Cardiac muscle cell (in vitro differentiated cells and primary cell): ENCODE results near the gene LILRA5. TPM values are rescaled to one million over a fixed set of nuclear protein-coding genes. Genes with fewer than 3 reads are reported as not detected.

Experiments
- DNase-seq, 2 donors: peaks; one replicate each; pipeline versions ENCODE4 v3.0.0 to v3.0.0-alpha.2; 2010 to 2017; ENCODE audit warnings: low read depth in 1 of 2, low spot score in 1 of 2
- H3K27ac ChIP-seq: fragments of 200-600 bp; sonication (generic); 2 replicates; pipeline ENCODE4 v1.5.1; 2016
- H3K27me3 ChIP-seq: fragments of 200-600 bp; sonication (generic); 2 replicates; pipeline ENCODE4 v1.6.0; 2016; ENCODE audit warnings: control low read depth
- H3K36me3 ChIP-seq: fragments of 200-600 bp; sonication (generic); 2 replicates; pipeline ENCODE4 v1.5.1; 2016; ENCODE audit warnings: control low read depth
- H3K4me1 ChIP-seq: fragments of 200-600 bp; sonication (generic); 2 replicates; pipeline ENCODE4 v1.8.1; 2017; ENCODE audit warnings: low read depth, mild to moderate bottlenecking, mixed run types
- H3K4me3 ChIP-seq: fragments of 200-600 bp; sonication (generic); 2 replicates; pipeline ENCODE4 v1.5.1; 2016; ENCODE audit warnings: mild to moderate bottlenecking
- H3K9me3 ChIP-seq: fragments of 200-600 bp; sonication (generic); 2 replicates; pipeline ENCODE4 v1.5.1; 2017; ENCODE audit warnings: low read depth, mild to moderate bottlenecking, control low read depth
- CTCF ChIP-seq: IDR thresholded peaks from 2 replicates; pipeline ENCODE4 v1.5.1; 2012; ENCODE audit warnings: low read depth, mild to moderate bottlenecking, low read length
- polyA plus RNA-seq: library from polyadenylated mRNA; unstranded; fragments of >200 nt; fragmentation: Nextera tagmentation; extraction: Ambion mirVana; gene quantifications from 2 replicates; pipeline ENCODE4 v1.2.1, GENCODE V29; 2016
- total RNA-seq: library from RNA; depleted of rRNA; stranded (reverse); fragments of >200 nt; gene quantifications from 2 replicates; pipeline ENCODE4 v1.2.3, GENCODE V29; 2016

LILRA5 gene
- total and polyA plus RNA-seq, 2 experiments from 2014 or later, result not detected

- Histone ChIP-seq H3K4me1 (no peaks in the 10 kb centered on the region), H3K9me3 (no peaks in the 10 kb centered on the region), H3K4me3 (no peak overlapping the region), H3K27me3 (no peaks in the 10 kb centered on the region), H3K36me3 (no peaks in the 10 kb centered on the region), H3K27ac (no peak overlapping the region)
- TF ChIP-seq CTCF, result no peak
- no peak for DNase-seq
Measured at GRCh38 chr19:54335979-54336892, 23.3 kb upstream of the LILRA5 start.

GRCh38 chr19:54335164-54335563 lies 22.2 kb upstream of the LILRA5 start:
- Histone ChIP-seq H3K36me3 (no peaks in the 10 kb centered on the region), H3K4me3 (no peak overlapping the region), H3K4me1 (no peaks in the 10 kb centered on the region), H3K9me3 (no peaks in the 10 kb centered on the region), H3K27me3 (no peaks in the 10 kb centered on the region), H3K27ac (no peak overlapping the region)
- TF ChIP-seq CTCF, result no peak
- DNase-seq, result no peak

- Histone ChIP-seq H3K27me3 (no peaks in the 10 kb centered on the region), H3K4me1 (no peaks in the 10 kb centered on the region), H3K4me3 (no peak overlapping the region), H3K36me3 (no peaks in the 10 kb centered on the region), H3K27ac (no peak overlapping the region), H3K9me3 (no peaks in the 10 kb centered on the region)
- DNase-seq, result no peak
- no peak for TF ChIP-seq CTCF
Measured at GRCh38 chr19:54333586-54334298, 20.8 kb upstream of the LILRA5 start.

GRCh38 chr19:54332149-54332548 lies 19.2 kb upstream of the LILRA5 start:
- H3K9me3 ChIP-seq, result no peaks in the 10 kb centered on the region
- no peaks in the 10 kb centered on the region for H3K27me3 ChIP-seq
- DNase-seq, result no peak
- no peak for TF ChIP-seq CTCF
- H3K4me3 ChIP-seq, result no peak overlapping the region
- H3K36me3 ChIP-seq, result no peaks in the 10 kb centered on the region
- H3K27ac ChIP-seq, result no peak overlapping the region
- H3K4me1 ChIP-seq, result no peaks in the 10 kb centered on the region

GRCh38 chr19:54331626-54332025 lies 18.7 kb upstream of the LILRA5 start:
- Histone ChIP-seq H3K4me1 (no peaks in the 10 kb centered on the region), H3K4me3 (no peak overlapping the region), H3K27ac (no peak overlapping the region), H3K27me3 (no peaks in the 10 kb centered on the region), H3K9me3 (no peaks in the 10 kb centered on the region), H3K36me3 (no peaks in the 10 kb centered on the region)
- DNase-seq, result no peak
- no peak for TF ChIP-seq CTCF
